Thoracic aorta (tissue), 2 donors: ENCODE measurements around the gene TTBK1. TPM values are rescaled to one million over a fixed set of nuclear protein-coding genes. Genes with fewer than 3 reads are reported as not detected.

Source experiments
- ATAC-seq: fragments of 150-250 bp; one replicate; pipeline ENCODE4 v1.8.0; 2017; ENCODE audit warnings: low read depth; ENCODE audit not compliant: insufficient number of reproducible peaks, low FRiP score
- DNase-seq: peaks from one replicate; pipeline ENCODE4 v3.0.0-alpha.2; 2020; ENCODE audit warnings: low spot score
- H3K27ac ChIP-seq, 2 donors: fragments of 200-600 bp; sonication (generic); 1 replicate in 1 of 2; 2 replicates in 1 of 2; pipeline ENCODE4 v1.5.1; 2016; ENCODE audit warnings: mild to moderate bottlenecking in 2 of 2, moderate library complexity in 2 of 2
- H3K27me3 ChIP-seq: fragments of 200-600 bp; sonication (generic); replicated peaks from 2 replicates; pipeline ENCODE4 v1.6.0; 2016; ENCODE audit warnings: mild to moderate bottlenecking; ENCODE audit not compliant: insufficient read depth
- H3K36me3 ChIP-seq: fragments of 200-600 bp; sonication (generic); one replicate; pipeline ENCODE4 v1.5.1; 2016
- H3K4me1 ChIP-seq, 2 donors: fragments of 200-600 bp; sonication (generic); 1 replicate in 1 of 2; 2 replicates in 1 of 2; pipeline versions ENCODE4 v1.5.1 to v1.6.0; 2016; ENCODE audit warnings: low read depth in 2 of 2, mild to moderate bottlenecking in 1 of 2; ENCODE audit not compliant: control insufficient read depth in 1 of 2
- H3K4me3 ChIP-seq: fragments of 200-600 bp; sonication (generic); 2 replicates; pipeline ENCODE4 v1.5.1; 2016; ENCODE audit warnings: mild to moderate bottlenecking
- H3K9me3 ChIP-seq: fragments of 200-600 bp; sonication (generic); 2 replicates; pipeline ENCODE4 v1.5.1; 2016
- CTCF ChIP-seq: fragments of 200-600 bp; sonication (generic); IDR thresholded peaks from one replicate; pipeline ENCODE4 v1.5.1; 2019; ENCODE audit warnings: antibody characterized with exemption
- total RNA-seq, 2 donors: library from RNA; depleted of rRNA; stranded (reverse); fragments of >200 nt; gene quantifications; one replicate each; pipeline versions ENCODE4 v1.1.0 to v1.2.3, GENCODE V29; 2016

Gene TTBK1
- not detected for total RNA-seq

- Histone ChIP-seq H3K9me3 (no peaks in the 10 kb centered on the region), H3K27ac (no peak within 1 kb of the TSS), H3K4me1 (peaks cover 0 to 14% of the 10 kb centered on the region in 2 donors), H3K27me3 (no peaks in the 10 kb centered on the region), H3K36me3 (no peaks in the 10 kb centered on the region), H3K4me3 (no peak within 1 kb of the TSS)
- no peak for ATAC-seq
- TF ChIP-seq CTCF: no peak
- DNase-seq: no peak
Observed at GRCh38 chr6:43242908-43243663, at the start of gene TTBK1. Gene TTBK1 (plus strand): TSS chr6:43243481. CDS start chr6:43246661, 3,180 bp downstream.

GRCh38 chr6:43193929-43194328 lies 49.4 kb upstream of the TTBK1 start:
- Histone ChIP-seq H3K4me3 (no peak overlapping the region), H3K27ac (no peak overlapping the region), H3K27me3 (no peaks in the 10 kb centered on the region), H3K9me3 (no peaks in the 10 kb centered on the region), H3K4me1 (no peaks in the 10 kb centered on the region), H3K36me3 (peaks cover 46% of the 10 kb centered on the region)
- DNase-seq: no peak
- no peak for TF ChIP-seq CTCF
- ATAC-seq: no peak

- DNase-seq (no peak), ATAC-seq (no peak)
- H3K36me3 ChIP-seq: peaks cover 49% of the 10 kb centered on the region
- TF ChIP-seq CTCF: no peak
- no peak overlapping the region for H3K4me3 ChIP-seq
- no peaks in the 10 kb centered on the region for H3K27me3 ChIP-seq
- H3K4me1 ChIP-seq: no peaks in the 10 kb centered on the region
- H3K27ac ChIP-seq: no peak overlapping the region
- H3K9me3 ChIP-seq: no peaks in the 10 kb centered on the region
Observed at GRCh38 chr6:43196337-43196736, 46.9 kb upstream of the TTBK1 start.

GRCh38 chr6:43199912-43200311 lies 43.4 kb upstream of the TTBK1 start:
- Histone ChIP-seq H3K27me3 (no peaks in the 10 kb centered on the region), H3K27ac (no peak overlapping the region), H3K9me3 (no peaks in the 10 kb centered on the region), H3K4me3 (no peak overlapping the region), H3K36me3 (peaks cover 29% of the 10 kb centered on the region), H3K4me1 (no peaks in the 10 kb centered on the region)
- no peak for DNase-seq
- ATAC-seq: no peak
- no peak for TF ChIP-seq CTCF

GRCh38 chr6:43200541-43200940 lies 42.7 kb upstream of the TTBK1 start:
- no peak for DNase-seq
- ATAC-seq: no peak
- no peaks in the 10 kb centered on the region for H3K4me1 ChIP-seq
- no peak overlapping the region for H3K27ac ChIP-seq
- H3K9me3 ChIP-seq: no peaks in the 10 kb centered on the region
- H3K36me3 ChIP-seq: peaks cover 24% of the 10 kb centered on the region
- H3K4me3 ChIP-seq: no peak overlapping the region
- no peak for TF ChIP-seq CTCF
- H3K27me3 ChIP-seq: no peaks in the 10 kb centered on the region
